Measurements from ENCODE around the gene GMDS. TPM values are rescaled to one million over a fixed set of nuclear protein-coding genes. Genes with fewer than 3 reads are reported as not detected.
A peak's percentile ranks its signal among the peaks of the same experiment; 100 is the strongest.

Gene GMDS
- total and polyA plus RNA-seq, 2 donors (not counting 1 experiment from before 2014, with no cell fraction given): 12.7 to 34.5 TPM

- H3K4me2 ChIP-seq (ENCODE audit: extremely low read depth, insufficient read depth, low read length): peak overlapping the region; percentile 70
- peaks cover 2% of the 10 kb centered on the region for H3K4me1 ChIP-seq (ENCODE audit: control insufficient read depth, extremely low read depth, insufficient read depth, low read length)
- peak; percentile 77 to 96 for DNase-seq (ENCODE audit: low read depth in 2 of 2)
- H3K4me3 ChIP-seq (replicated peaks in 1 of 4; ENCODE audit: control extremely low read depth in 1 of 4, insufficient read depth in 1 of 4, low read depth in 3 of 4, low read length in 4 of 4): peak overlapping the region in 2 of 4 experiments; percentile 3 to 35
- no peak for TF ChIP-seq CTCF (conservative IDR thresholded peaks at IDR 0.05 in 1 of 2, IDR thresholded peaks at IDR 0.05 in 1 of 2; ENCODE audit: low read depth in 1 of 2, low read length in 2 of 2)
- no peak for TF ChIP-seq EZH2 (IDR thresholded peaks at IDR 0.05; ENCODE audit: low read length, missing control alignments)
- H3K36me3 ChIP-seq (ENCODE audit: control insufficient read depth, insufficient read depth, low read length): no peaks in the 10 kb centered on the region
- H3K9me3 ChIP-seq (ENCODE audit: control insufficient read depth, insufficient read depth, low read depth, low read length): no peaks in the 10 kb centered on the region
- peak overlapping the region; percentile 13 for H3K27ac ChIP-seq (ENCODE audit: insufficient read depth, low read length)
- no peak overlapping the region for H3K9ac ChIP-seq (ENCODE audit: insufficient read depth, low read length)
- no peaks in the 10 kb centered on the region for H3K27me3 ChIP-seq (ENCODE audit: control insufficient read depth, insufficient read depth, low read length)
- no peaks in the 10 kb centered on the region for H4K20me1 ChIP-seq (ENCODE audit: control insufficient read depth, extremely low read depth, insufficient read depth, low read length)
- no peak overlapping the region for H2AFZ ChIP-seq (ENCODE audit: low read length)
- H3K79me2 ChIP-seq (ENCODE audit: control insufficient read depth, insufficient read depth, low read length): no peaks in the 10 kb centered on the region
Observed at GRCh38 chr6:2111162-2111677, 134.2 kb downstream of the GMDS start.

GRCh38 chr6:2110504-2110903 lies 134.9 kb downstream of the GMDS start:
- H3K9ac ChIP-seq (ENCODE audit: insufficient read depth, low read length): no peak overlapping the region
- peak overlapping the region; percentile 13 for H3K27ac ChIP-seq (ENCODE audit: insufficient read depth, low read length)
- TF ChIP-seq CTCF (conservative IDR thresholded peaks at IDR 0.05 in 1 of 2, IDR thresholded peaks at IDR 0.05 in 1 of 2; ENCODE audit: low read depth in 1 of 2, low read length in 2 of 2) (no peak), EZH2 (IDR thresholded peaks at IDR 0.05; ENCODE audit: low read length, missing control alignments) (no peak)

GRCh38 chr6:2109796-2110195 lies 135.6 kb downstream of the GMDS start:
- Histone ChIP-seq H4K20me1 (ENCODE audit: control insufficient read depth, extremely low read depth, insufficient read depth, low read length) (no peaks in the 10 kb centered on the region), H3K27ac (ENCODE audit: insufficient read depth, low read length) (no peak overlapping the region), H3K9me3 (ENCODE audit: control insufficient read depth, insufficient read depth, low read depth, low read length) (no peaks in the 10 kb centered on the region), H3K79me2 (ENCODE audit: control insufficient read depth, insufficient read depth, low read length) (no peaks in the 10 kb centered on the region), H3K9ac (ENCODE audit: insufficient read depth, low read length) (no peak overlapping the region), H2AFZ (ENCODE audit: low read length) (no peak overlapping the region), H3K4me1 (ENCODE audit: control insufficient read depth, extremely low read depth, insufficient read depth, low read length) (peaks cover 2% of the 10 kb centered on the region), H3K36me3 (ENCODE audit: control insufficient read depth, insufficient read depth, low read length) (no peaks in the 10 kb centered on the region), H3K4me3 (replicated peaks in 1 of 4; ENCODE audit: control extremely low read depth in 1 of 4, insufficient read depth in 1 of 4, low read depth in 3 of 4, low read length in 4 of 4) (no peak overlapping the region), H3K4me2 (ENCODE audit: extremely low read depth, insufficient read depth, low read length) (no peak overlapping the region), H3K27me3 (ENCODE audit: control insufficient read depth, insufficient read depth, low read length) (no peaks in the 10 kb centered on the region)
- DNase-seq (ENCODE audit: low read depth in 2 of 2): no peak
- TF ChIP-seq CTCF (conservative IDR thresholded peaks at IDR 0.05 in 1 of 2, IDR thresholded peaks at IDR 0.05 in 1 of 2; ENCODE audit: low read depth in 1 of 2, low read length in 2 of 2) (no peak), EZH2 (IDR thresholded peaks at IDR 0.05; ENCODE audit: low read length, missing control alignments) (no peak)

More at GRCh38 chr6:2110504-2110903, 134.9 kb downstream of the GMDS start:
- Histone ChIP-seq H3K79me2 (ENCODE audit: control insufficient read depth, insufficient read depth, low read length) (no peaks in the 10 kb centered on the region), H2AFZ (ENCODE audit: low read length) (no peak overlapping the region), H3K27me3 (ENCODE audit: control insufficient read depth, insufficient read depth, low read length) (no peaks in the 10 kb centered on the region), H3K4me3 (replicated peaks in 1 of 4; ENCODE audit: control extremely low read depth in 1 of 4, insufficient read depth in 1 of 4, low read depth in 3 of 4, low read length in 4 of 4) (peak overlapping the region in 2 of 4 experiments; percentile 3 to 35), H3K9me3 (ENCODE audit: control insufficient read depth, insufficient read depth, low read depth, low read length) (no peaks in the 10 kb centered on the region), H3K36me3 (ENCODE audit: control insufficient read depth, insufficient read depth, low read length) (no peaks in the 10 kb centered on the region), H3K4me2 (ENCODE audit: extremely low read depth, insufficient read depth, low read length) (peak overlapping the region; percentile 70), H4K20me1 (ENCODE audit: control insufficient read depth, extremely low read depth, insufficient read depth, low read length) (no peaks in the 10 kb centered on the region), H3K4me1 (ENCODE audit: control insufficient read depth, extremely low read depth, insufficient read depth, low read length) (peaks cover 2% of the 10 kb centered on the region)
- DNase-seq (ENCODE audit: low read depth in 2 of 2): peak; percentile 2 to 45

Data from fibroblast of lung (primary cell).